ENCODE results near the gene CACNA2D3. TPM values are rescaled to one million over a fixed set of nuclear protein-coding genes. Genes with fewer than 3 reads are reported as not detected.

Gene CACNA2D3
- total RNA-seq, 6 experiments from 2014 or later = 0.14 to 0.23 (median 0.19) TPM; not detected in 2

- TF ChIP-seq CTCF (IDR thresholded peaks at IDR 0.05) = no peak
- H3K27ac Mint-ChIP-seq = no peak overlapping the region
- H3K36me3 Mint-ChIP-seq (ENCODE audit: low read depth) = no peaks in the 10 kb centered on the region
- H3K27me3 Mint-ChIP-seq (ENCODE audit: insufficient read depth) = peaks cover 2% of the 10 kb centered on the region; the same call in 1 of the 2 replicates
- H3K9me3 Mint-ChIP-seq = no peaks in the 10 kb centered on the region
- H3K4me3 Mint-ChIP-seq = no peak overlapping the region
- no peak for DNase-seq
- H3K4me1 Mint-ChIP-seq (ENCODE audit: low read depth) = peaks cover 8% of the 10 kb centered on the region
These were observed 704.8 kb downstream of the CACNA2D3 start for GRCh38 chr3:54827056-54827687.

GRCh38 chr3:54827776-54828175, 705.4 kb downstream of the CACNA2D3 start:
- Mint-ChIP-seq H3K4me3 (no peak overlapping the region), H3K27ac (no peak overlapping the region), H3K36me3 (ENCODE audit: low read depth) (no peaks in the 10 kb centered on the region), H3K9me3 (no peaks in the 10 kb centered on the region), H3K4me1 (ENCODE audit: low read depth) (peaks cover 8% of the 10 kb centered on the region), H3K27me3 (ENCODE audit: insufficient read depth) (peaks cover 2% of the 10 kb centered on the region; the same call in 1 of the 2 replicates)
- no peak for TF ChIP-seq CTCF (IDR thresholded peaks at IDR 0.05)
- no peak for DNase-seq

GRCh38 chr3:54830658-54831057, 708.3 kb downstream of the CACNA2D3 start:
- H3K4me1 Mint-ChIP-seq (ENCODE audit: low read depth) = peaks cover 8% of the 10 kb centered on the region
- peaks cover 2% of the 10 kb centered on the region; the same call in 1 of the 2 replicates for H3K27me3 Mint-ChIP-seq (ENCODE audit: insufficient read depth)
- peak; percentile 8 for DNase-seq
- H3K36me3 Mint-ChIP-seq (ENCODE audit: low read depth) = no peaks in the 10 kb centered on the region
- no peak overlapping the region for H3K4me3 Mint-ChIP-seq
- no peak overlapping the region for H3K27ac Mint-ChIP-seq
- peak; percentile 91 for TF ChIP-seq CTCF (IDR thresholded peaks at IDR 0.05)
- no peaks in the 10 kb centered on the region for H3K9me3 Mint-ChIP-seq

GRCh38 chr3:54831112-54831511, 708.8 kb downstream of the CACNA2D3 start:
- 0 out of 2 replicates have a peak, but pooled peaks have one; percentile 10 for TF ChIP-seq CTCF (IDR thresholded peaks at IDR 0.05)
- H3K4me3 Mint-ChIP-seq = no peak overlapping the region
- no peak for DNase-seq
- H3K27me3 Mint-ChIP-seq (ENCODE audit: insufficient read depth) = peaks cover 2% of the 10 kb centered on the region; the same call in 1 of the 2 replicates
- H3K36me3 Mint-ChIP-seq (ENCODE audit: low read depth) = no peaks in the 10 kb centered on the region
- H3K4me1 Mint-ChIP-seq (ENCODE audit: low read depth) = peaks cover 8% of the 10 kb centered on the region
- H3K9me3 Mint-ChIP-seq = no peaks in the 10 kb centered on the region
- no peak overlapping the region for H3K27ac Mint-ChIP-seq

- Mint-ChIP-seq H3K27ac (no peak overlapping the region), H3K27me3 (ENCODE audit: insufficient read depth) (peaks cover 2% of the 10 kb centered on the region; the same call in 1 of the 2 replicates), H3K9me3 (no peaks in the 10 kb centered on the region), H3K36me3 (ENCODE audit: low read depth) (no peaks in the 10 kb centered on the region), H3K4me1 (ENCODE audit: low read depth) (peaks cover 13% of the 10 kb centered on the region), H3K4me3 (no peak overlapping the region)
- DNase-seq = no peak
- no peak for TF ChIP-seq CTCF (IDR thresholded peaks at IDR 0.05)
These were observed 710.5 kb downstream of the CACNA2D3 start for GRCh38 chr3:54832876-54833275.
